ENCODE data around the gene SUGP2.
"Not testable (repeated sequence)": the region's sequence is repeated elsewhere in the genome, so short reads cannot be mapped to it uniquely, and the experiment has no call there.

Gene SUGP2

DNA sequence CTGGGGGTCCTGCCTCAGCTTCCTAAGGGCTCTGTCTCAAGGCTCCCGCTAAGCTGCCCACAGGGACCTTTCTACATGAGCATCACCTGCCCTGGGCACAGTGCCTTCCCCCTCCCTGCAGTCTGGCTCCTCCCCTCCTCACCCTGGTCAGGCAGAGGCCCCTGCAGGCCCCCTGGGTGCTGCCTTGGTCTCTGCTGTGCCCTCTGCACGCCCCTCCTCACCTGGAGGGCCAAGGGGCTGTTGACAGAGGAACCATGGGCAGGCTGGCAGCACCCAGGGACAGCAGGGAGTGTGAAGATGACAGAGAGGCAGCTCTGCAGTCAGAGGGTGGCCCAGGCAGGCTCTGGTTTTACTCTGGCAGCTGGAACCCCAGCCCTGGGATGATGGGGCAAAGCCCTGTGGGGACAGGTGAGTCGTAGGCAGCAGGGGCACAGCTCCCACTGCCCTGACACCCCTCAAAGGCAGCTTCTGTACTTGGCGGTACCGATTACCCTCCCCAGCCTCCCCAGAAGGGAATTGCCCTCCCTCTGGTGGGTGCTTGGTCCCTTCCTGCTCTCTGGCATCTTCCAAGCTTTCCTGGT, 43.1 kb downstream of the SUGP2 start:
- DNase-seq (ENCODE audit: low spot score), result no peak

- no peak for DNase-seq (ENCODE audit: low spot score)
Measured at GRCh38 chr19:18989316-18989715, 44.0 kb downstream of the SUGP2 start.

DNA sequence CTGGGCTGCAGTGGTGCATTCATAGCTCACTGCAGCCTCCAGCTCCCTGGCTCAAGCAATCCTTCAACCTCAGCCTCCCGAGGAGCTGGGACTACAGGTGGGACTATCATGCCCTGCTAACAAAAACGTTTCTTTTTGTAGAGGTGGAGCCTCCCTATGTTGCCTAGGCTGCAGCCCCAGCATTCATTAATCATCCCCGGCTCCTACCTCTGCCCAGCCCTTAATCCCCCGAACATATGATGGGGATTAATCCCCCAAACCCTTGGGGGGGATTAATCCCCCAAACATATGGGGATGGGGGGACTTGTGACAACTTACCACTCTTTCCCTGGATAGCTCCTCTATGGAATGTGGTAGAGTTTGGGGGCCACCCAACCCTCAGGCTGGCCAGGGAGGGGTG, 45.9 kb downstream of the SUGP2 start:
- DNase-seq (ENCODE audit: low spot score), result no peak

DNA sequence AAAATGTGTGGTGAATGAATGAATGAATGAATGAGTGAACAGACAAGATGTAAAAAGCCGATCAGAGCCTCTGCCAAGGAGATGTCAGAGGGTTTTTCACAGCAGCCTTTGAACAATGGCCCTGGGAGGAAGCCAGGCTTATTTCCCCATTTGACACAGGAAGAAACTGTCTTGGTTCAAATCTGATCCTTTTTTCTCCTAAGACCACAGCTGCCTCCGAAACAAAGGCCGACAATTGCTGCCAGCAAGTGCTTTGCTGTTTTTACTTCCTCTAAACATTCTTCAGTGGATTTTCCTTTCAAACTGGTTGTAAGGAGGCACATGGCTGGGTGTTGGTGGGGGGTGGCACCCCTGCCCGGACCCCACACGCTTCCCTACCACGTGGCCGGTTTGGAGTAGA, 48.1 kb downstream of the SUGP2 start:
- DNase-seq (ENCODE audit: low spot score), result no peak

DNA sequence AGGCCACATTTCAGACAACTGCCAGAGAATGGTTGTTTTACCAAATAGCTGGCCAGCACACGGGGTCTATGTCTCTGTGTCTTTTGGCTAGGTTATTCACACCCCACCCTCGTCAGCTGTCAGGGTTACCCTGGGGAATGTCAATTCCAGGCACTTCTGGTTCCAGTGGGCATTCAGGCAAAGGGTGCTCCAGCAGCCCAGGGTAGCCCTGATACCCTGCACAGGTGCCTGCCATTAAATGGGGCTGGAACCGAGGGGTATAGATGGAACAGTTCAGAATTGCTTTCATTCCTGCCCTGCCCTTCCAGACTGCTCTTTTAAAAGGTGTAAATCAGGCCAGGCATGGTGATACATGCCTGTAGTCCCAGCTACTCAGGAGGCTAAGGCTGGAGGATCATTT, 49.1 kb downstream of the SUGP2 start:
- DNase-seq (ENCODE audit: low spot score), result no peak

DNA sequence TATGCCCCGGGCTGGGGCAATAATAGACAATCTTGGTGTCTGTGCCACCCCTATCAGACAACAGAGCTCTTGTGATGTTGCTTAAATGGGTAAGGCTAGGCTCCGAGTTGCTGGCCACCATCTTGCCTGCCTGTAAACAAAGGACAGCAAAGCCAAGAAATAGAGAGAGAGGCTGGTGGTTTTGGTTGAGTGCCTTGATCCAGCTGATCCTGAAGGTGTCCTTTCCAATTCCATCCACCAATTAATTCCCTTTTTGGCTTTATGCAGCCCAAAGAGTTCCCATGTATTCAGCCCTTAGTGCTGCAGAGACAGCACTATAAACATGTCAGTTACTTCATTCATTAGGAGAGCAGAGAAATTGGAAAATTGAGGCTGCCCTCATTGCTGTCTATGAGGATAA, 50.6 kb downstream of the SUGP2 start:
- no peak for DNase-seq (ENCODE audit: low spot score)

DNA sequence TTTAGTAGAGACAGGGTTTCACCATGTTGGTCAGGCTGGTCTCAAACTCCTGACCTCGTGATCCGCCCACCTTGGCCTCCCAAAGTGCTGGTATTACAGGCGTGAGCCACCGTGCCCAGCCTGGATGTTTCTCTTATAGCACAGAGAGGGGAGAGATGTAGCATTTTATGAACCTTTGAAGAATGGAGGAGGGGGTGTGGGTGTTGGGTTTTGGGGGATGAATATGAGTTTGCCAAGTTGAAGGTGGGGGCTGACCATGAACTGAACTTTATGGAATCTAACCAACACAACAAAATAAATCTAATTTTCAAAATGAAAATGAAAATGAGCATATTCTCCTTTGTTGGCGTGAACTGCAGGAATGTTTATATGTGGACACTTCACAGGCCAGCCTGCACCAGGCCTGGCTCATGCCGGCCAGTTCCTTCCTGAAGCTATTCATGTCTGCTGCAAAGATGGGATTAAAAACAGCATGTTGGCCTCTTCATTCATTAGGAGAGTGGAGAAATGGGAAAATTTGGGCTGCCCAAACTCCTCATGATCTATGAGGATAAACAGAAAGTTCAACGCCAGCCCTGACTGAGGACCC, 52.8 kb downstream of the SUGP2 start:
- DNase-seq (ENCODE audit: low spot score), result no peak

DNA sequence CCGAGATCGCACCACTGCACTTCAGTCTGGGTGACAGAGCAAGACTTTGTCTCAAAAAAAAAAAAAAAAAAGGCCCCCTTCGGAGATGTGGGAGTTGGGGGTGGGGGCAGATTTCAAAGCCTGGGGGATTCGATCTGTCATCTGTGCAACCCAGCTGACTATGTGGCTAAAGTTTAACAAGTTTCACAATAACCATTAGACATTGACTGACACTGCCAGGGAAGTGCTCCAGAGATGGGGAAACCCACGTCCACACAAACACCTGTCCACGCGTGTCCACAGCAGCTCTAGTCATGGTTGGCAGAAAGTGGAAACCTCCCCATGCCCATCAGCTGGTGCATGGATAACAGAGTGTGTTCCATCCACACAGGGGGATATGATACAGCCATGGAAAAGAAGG, 54.7 kb downstream of the SUGP2 start:
- no peak for DNase-seq (ENCODE audit: low spot score)

DNA sequence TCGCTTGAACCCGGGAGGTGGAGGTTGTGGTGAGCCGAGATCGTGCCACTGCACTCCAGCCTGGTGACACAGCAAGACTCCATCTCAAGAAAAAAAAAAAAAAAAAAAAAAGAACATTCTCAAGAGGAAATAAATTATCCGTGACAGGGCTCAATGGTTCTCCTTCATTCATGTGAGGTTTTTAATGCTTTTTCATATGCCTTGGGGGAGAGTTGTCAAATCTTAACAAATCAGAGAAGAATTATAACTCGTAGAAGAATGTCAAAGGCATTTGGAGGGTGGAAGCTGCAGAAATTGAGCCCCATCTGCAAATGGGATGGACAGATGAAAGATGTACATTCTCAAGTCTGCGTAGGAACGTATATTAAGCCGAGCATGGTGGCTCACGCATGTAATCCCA, 57.4 kb downstream of the SUGP2 start:
- DNase-seq (ENCODE audit: low spot score), result no peak

GRCh38 chr19:18975011-18975410, 58.3 kb downstream of the SUGP2 start:
- no peak for DNase-seq (ENCODE audit: low spot score)

DNA sequence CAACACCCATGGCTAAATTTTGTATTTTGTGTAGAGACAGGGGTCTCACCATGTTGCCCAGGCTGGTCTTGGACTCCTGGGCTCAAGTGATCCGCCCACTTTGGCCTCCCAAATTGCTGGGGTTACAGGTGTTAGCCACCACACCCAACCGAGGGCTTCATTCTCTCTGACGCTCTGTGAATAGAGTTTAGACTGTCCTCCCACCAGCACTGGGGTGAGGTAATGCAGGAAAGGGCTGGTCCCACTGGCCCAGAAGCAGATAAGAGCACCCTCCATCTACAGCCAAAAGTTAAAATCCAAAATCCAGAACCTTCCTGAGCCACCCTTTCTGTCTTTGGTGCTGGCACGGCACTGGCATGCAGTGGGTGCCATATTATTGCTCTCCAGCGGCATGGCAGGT, 60.5 kb downstream of the SUGP2 start:
- no peak for DNase-seq (ENCODE audit: low spot score)

DNA sequence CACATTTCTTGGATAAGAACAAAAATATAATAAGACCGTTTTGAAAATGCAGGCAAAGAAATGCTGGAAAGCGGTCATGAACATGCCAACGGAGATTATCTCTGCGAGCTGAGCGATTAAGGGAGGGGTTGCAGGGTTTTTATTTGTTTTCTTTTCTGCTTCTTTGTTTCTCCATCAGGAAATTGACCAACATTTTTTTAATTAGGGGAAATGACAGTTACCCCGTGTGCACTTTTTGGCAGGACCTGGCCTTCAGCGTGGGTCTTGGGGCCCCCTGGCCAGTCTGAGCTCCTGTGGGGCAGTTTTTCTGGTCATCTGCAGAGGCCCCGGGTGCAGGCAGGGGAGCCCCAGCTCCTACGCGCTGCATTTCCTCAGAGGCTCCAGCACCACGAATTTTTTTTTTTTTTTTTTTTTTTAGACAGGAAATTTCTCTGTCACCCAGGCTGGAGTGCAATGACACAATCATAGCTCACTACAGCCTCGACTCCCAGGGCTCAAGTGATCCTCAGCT, 61.0 kb downstream of the SUGP2 start:
- DNase-seq (ENCODE audit: low spot score), result no peak

GRCh38 chr19:18969931-18970659, 63.2 kb downstream of the SUGP2 start:
- no peak for DNase-seq (ENCODE audit: low spot score)

DNA sequence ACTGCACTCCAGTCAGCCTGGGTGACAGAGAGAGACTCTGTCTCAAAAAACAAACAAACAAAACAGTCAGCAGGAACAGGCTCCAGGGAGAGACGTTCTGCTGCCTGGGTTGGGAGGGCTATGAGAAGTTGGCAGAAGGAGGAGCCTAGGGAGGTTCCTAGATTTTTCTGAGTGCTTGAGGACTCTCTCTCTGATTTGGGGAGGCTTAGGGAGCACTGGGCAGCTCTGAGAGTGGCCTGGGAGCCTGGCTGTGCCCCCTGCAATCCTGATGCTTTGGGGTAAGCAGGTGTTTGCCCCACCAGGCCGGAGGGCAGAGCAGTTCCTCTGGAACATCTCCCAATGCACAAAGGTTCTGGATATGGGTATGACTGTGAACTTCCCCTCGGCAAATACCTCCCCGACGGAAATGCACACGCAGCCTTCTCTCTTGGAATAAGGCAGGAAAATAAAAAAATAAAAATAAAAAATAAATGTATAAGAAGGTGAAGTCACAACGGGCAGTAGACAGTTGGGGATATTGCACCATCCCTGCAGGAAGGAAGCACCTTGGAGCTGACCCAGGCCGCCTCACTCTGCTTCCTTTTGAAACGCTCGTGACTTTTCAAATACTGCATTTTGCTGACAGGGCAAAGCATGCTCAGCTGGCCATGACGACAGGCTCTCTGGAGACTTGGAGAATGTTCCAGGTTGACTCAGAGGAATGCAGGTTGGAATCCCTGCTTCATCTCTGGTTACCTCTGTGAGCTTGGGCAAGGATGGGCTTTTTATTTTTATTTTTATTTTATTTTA, 65.8 kb downstream of the SUGP2 start:
- peak; percentile 51 for DNase-seq (ENCODE audit: low spot score)

DNA sequence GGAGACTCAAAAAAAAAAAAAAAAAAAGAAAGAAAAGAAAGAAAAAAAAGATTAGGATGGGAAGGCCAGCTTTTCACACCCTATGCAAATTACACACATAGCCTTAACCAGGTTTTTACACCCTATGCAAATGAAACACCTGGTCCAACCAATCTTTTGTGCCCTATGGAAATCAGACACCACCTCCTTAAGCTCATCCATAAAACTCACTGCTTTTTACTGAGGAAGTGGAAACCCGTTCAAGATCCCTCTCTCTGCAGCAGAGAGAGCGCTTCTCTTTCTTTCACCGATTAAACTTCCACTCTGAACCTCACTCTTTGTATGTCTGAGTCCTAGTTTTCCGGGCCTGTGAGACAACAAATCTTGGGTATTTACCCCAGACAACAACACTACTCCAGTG, 67.0 kb downstream of the SUGP2 start:
- no peak for DNase-seq (ENCODE audit: low spot score)

DNA sequence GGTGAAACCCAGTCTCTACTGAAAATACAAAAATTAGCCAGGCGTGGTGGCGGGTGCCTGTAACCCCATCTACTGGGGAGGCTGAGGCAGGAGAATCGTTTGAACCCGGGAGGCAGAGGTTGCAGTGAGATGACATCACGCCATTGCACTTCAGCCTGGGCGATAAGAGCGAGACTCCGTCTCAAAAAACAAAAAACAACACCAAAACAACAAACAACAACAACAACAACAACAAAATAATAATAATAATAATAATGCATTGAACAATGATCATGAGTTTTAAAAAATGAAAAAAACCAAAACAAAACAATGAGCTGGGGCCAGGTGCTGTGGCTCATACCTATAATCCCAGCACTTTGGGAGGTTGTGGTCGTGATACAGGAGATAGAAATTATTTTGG, 69.2 kb downstream of the SUGP2 start:
- DNase-seq (ENCODE audit: low spot score), result no peak

DNA sequence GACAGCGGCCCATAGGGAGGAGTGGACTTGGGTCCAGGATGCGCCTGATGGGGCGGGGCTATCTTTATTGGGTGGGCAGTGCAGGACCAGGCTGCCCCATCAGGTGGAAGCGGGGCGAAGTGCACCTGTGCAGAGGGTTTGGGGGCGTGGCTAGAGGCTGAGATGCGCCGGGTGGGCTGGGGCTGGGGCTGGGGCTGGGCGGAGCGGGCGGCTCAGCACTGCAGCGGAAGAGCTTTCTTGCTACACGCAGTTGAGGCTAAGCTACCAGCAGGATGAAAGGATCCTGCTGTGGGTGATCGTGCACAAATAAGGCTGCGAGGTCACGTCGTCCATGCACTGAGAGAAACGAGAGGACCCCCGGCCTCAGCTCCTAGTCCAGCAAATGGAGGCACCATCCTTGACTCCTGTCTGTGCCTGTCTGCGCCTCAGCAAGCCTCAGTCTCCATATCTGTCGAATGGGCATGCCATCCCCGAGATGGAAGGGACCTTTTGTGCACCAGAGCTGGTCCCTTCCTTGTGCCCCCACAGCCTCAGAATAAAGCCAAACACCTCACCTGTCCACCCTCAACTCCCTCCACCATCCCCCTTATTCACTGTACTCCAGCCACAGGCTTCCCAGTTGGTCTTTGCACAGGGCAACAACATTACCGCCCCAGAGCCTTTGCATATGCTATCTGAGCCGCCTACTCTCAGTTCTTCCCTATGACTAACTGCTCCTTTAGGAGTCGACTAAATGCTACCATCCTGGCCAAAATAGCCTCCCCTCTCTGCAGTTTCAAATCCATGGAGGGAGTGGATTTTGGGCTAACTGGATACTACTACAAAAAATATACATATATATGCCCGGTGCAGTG, 71.3 kb downstream of the SUGP2 start:
- no peak for DNase-seq (ENCODE audit: low spot score)

DNA sequence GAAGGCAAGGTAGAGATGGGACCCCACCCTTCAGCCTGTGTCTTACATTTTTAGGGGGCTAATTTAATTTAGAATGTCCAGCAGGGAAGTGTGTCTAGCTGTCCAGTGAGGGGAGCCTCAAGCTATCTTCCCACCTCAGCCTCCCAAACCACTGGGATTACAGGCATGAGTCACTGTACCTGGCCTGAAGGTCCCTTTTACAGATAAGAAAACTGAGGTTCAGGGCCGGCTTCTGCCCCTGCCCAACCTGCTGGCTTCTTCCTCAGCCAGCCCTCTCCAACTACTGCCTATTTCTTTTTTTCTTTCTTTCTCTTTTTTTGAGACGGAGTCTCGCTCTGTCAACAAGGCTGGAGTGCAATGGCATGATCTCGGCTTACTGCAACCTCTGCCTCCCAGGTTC, 72.9 kb downstream of the SUGP2 start:
- DNase-seq (ENCODE audit: low spot score), result no peak

DNA sequence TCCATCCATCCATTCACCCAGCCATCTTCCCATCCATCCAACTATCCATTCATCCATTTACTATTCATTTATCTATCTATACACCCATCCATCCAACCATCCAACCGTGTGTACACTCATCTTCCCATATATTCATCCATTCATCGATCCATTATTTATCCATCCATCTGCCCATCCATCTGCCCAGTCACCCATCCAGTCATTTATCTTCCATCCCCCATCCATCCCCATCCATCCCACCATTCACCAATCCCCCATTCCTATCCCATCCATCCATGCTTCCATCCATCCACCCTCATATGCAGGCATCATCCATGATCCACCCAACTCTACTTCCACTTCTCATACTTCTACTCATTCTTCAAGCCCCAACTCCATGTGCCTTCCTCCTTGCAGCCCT, 78.3 kb downstream of the SUGP2 start:
- DNase-seq (ENCODE audit: low spot score), result no peak

GRCh38 chr19:18954094-18954493, 79.2 kb downstream of the SUGP2 start:
- no peak for DNase-seq (ENCODE audit: low spot score)

GRCh38 chr19:18952364-18953003, 80.8 kb downstream of the SUGP2 start:
- DNase-seq (ENCODE audit: low spot score), result not testable (repeated sequence)

All from AG08395 (cell line).